Tibial nerve (tissue), 4 donors: Measurements from ENCODE around the gene GIGYF1.

Experiments
- CTCF ChIP-seq, 5 experiments: fragments of 200-600 bp in 3 of 5; fragments of 450-650 bp in 2 of 5; sonication (generic) in 3 of 5; IDR thresholded peaks; one replicate each; pipeline ENCODE4 v1.5.1; 2016 to 2019; ENCODE audit warnings: antibody characterized with exemption in 5 of 5, mild to moderate bottlenecking in 3 of 5, moderate library complexity in 2 of 5
- EP300 ChIP-seq, 2 donors: sonication (generic); formaldehyde crosslinking; IDR thresholded peaks; one replicate each; pipeline ENCODE4 v1.6.1; 2017; ENCODE audit warnings: antibody characterized with exemption in 2 of 2, mild to moderate bottlenecking in 1 of 2
- POLR2A ChIP-seq, 2 donors: fragments of 450-650 bp; IDR thresholded peaks; one replicate each; pipeline ENCODE4 v1.6.1; 2017; ENCODE audit warnings: antibody characterized with exemption in 2 of 2, mild to moderate bottlenecking in 2 of 2, moderate library complexity in 2 of 2

GRCh38 chr7:100673942-100674410, 20.1 kb downstream of the GIGYF1 start:
- TF ChIP-seq CTCF (IDR thresholded peaks at IDR 0.05) (no peak), EP300 (IDR thresholded peaks at IDR 0.05) (no peak), POLR2A (IDR thresholded peaks at IDR 0.05) (no peak)
